H9 (cell line): ENCODE data around the gene PROK1. TPM values are rescaled to one million over a fixed set of nuclear protein-coding genes. Genes with fewer than 3 reads are reported as not detected.

Source experiments
- DNase-seq: peaks from one replicate; pipeline ENCODE4 v3.0.0-alpha.2; 2017
- H2AFZ ChIP-seq: one replicate; pipeline ENCODE4 v1.6.1; 2013; ENCODE audit warnings: mild to moderate bottlenecking, low read length, control low read depth, moderate library complexity
- H2AK5ac ChIP-seq: 2 replicates; pipeline ENCODE4 v1.6.1; 2013; ENCODE audit warnings: low read length, control low read depth, mixed read lengths; ENCODE audit not compliant: insufficient read length
- H2BK120ac ChIP-seq: one replicate; pipeline ENCODE4 v1.6.1; 2013; ENCODE audit warnings: low read depth, mild to moderate bottlenecking, low read length, control low read depth, inconsistent platforms; ENCODE audit not compliant: poor library complexity, severe bottlenecking
- H2BK12ac ChIP-seq: 2 replicates; pipeline ENCODE4 v1.6.1; 2013; ENCODE audit warnings: low read length, control low read depth, mixed read lengths, low read depth; ENCODE audit not compliant: insufficient read length
- H2BK15ac ChIP-seq: 2 replicates; pipeline ENCODE4 v1.6.1; 2013; ENCODE audit warnings: low read depth, low read length, control low read depth
- H2BK20ac ChIP-seq: one replicate; pipeline ENCODE4 v1.6.1; 2013; ENCODE audit warnings: low read depth, mild to moderate bottlenecking, low read length, control low read depth, inconsistent platforms; ENCODE audit not compliant: poor library complexity, severe bottlenecking
- H2BK5ac ChIP-seq: 2 replicates; pipeline ENCODE4 v1.6.1; 2013; ENCODE audit warnings: low read length, control low read depth, mixed read lengths; ENCODE audit not compliant: insufficient read length
- H3K14ac ChIP-seq: 2 replicates; pipeline ENCODE4 v1.6.1; 2013; ENCODE audit warnings: low read length, control low read depth; ENCODE audit not compliant: insufficient read depth
- H3K18ac ChIP-seq: 2 replicates; pipeline ENCODE4 v1.6.1; 2013; ENCODE audit warnings: low read depth, mild to moderate bottlenecking, mixed read lengths, low read length, control low read depth; ENCODE audit not compliant: insufficient read length
- H3K23ac ChIP-seq: 2 replicates; pipeline ENCODE4 v1.6.1; 2013; ENCODE audit warnings: low read length, control low read depth, mixed read lengths, low read depth; ENCODE audit not compliant: insufficient read length
- H3K23me2 ChIP-seq: 2 replicates; pipeline ENCODE4 v1.6.1; 2013; ENCODE audit warnings: low read depth, mild to moderate bottlenecking, mixed read lengths, low read length, control low read depth; ENCODE audit not compliant: insufficient read length, poor library complexity, severe bottlenecking
- H3K27ac ChIP-seq: 2 replicates; pipeline ENCODE4 v1.5.1; 2013; ENCODE audit warnings: low read length, control low read depth, mixed read lengths, low read depth; ENCODE audit not compliant: insufficient read length
- H3K27me3 ChIP-seq: 2 replicates; pipeline ENCODE4 v1.6.1; 2013; ENCODE audit warnings: low read length, control low read depth, inconsistent platforms; ENCODE audit not compliant: insufficient read depth
- H3K4ac ChIP-seq: 2 replicates; pipeline ENCODE4 v1.6.1; 2013; ENCODE audit warnings: low read depth, mild to moderate bottlenecking, control low read depth, inconsistent platforms, low read length, moderate library complexity
- H3K4me1 ChIP-seq: 2 replicates; pipeline ENCODE4 v1.6.1; 2013; ENCODE audit warnings: low read length, control low read depth, inconsistent platforms; ENCODE audit not compliant: insufficient read depth
- H3K4me2 ChIP-seq: 2 replicates; pipeline ENCODE4 v1.6.1; 2013; ENCODE audit warnings: low read length, control low read depth, mixed read lengths; ENCODE audit not compliant: insufficient read length, insufficient read depth
- H3K56ac ChIP-seq: 2 replicates; pipeline ENCODE4 v1.6.1; 2013; ENCODE audit warnings: low read depth, mild to moderate bottlenecking, mixed read lengths, low read length, control low read depth; ENCODE audit not compliant: insufficient read length
- H3K79me1 ChIP-seq: 2 replicates; pipeline ENCODE4 v1.6.1; 2013; ENCODE audit warnings: low read depth, mild to moderate bottlenecking, moderate library complexity, low read length, control low read depth, inconsistent platforms; ENCODE audit not compliant: insufficient read depth, poor library complexity, severe bottlenecking
- H3K79me2 ChIP-seq: 2 replicates; pipeline ENCODE4 v1.6.1; 2013; ENCODE audit warnings: low read length, control low read depth, inconsistent platforms; ENCODE audit not compliant: insufficient read depth
- H3K9ac ChIP-seq: 2 replicates; pipeline ENCODE4 v1.6.1; 2013; ENCODE audit warnings: low read length, control low read depth, mixed read lengths; ENCODE audit not compliant: insufficient read length; ENCODE audit errors: extremely low read depth
- H3K9me3 ChIP-seq: one replicate; pipeline ENCODE4 v1.6.1; 2013; ENCODE audit warnings: low read depth, low read length, inconsistent platforms; ENCODE audit not compliant: control insufficient read depth
- H3T11ph ChIP-seq: one replicate; pipeline ENCODE4 v1.6.1; 2013; ENCODE audit warnings: mild to moderate bottlenecking, low read length, control low read depth, inconsistent platforms
- H4K20me1 ChIP-seq: one replicate; pipeline ENCODE4 v1.6.1; 2013; ENCODE audit not compliant: control insufficient read depth, insufficient read length, insufficient read depth
- H4K5ac ChIP-seq: 2 replicates; pipeline ENCODE4 v1.6.1; 2013; ENCODE audit warnings: low read depth, mild to moderate bottlenecking, mixed read lengths, low read length, control low read depth; ENCODE audit not compliant: insufficient read length
- H4K8ac ChIP-seq: replicated peaks from 2 replicates; pipeline ENCODE4 v1.6.1; 2013; ENCODE audit warnings: low read length, control low read depth, mixed read lengths, low read depth; ENCODE audit not compliant: insufficient read length
- H4K91ac ChIP-seq: 2 replicates; pipeline ENCODE4 v1.6.1; 2013; ENCODE audit warnings: low read depth, mild to moderate bottlenecking, moderate library complexity, mixed read lengths, low read length, control low read depth; ENCODE audit not compliant: insufficient read length
- H3K27ac Mint-ChIP-seq, 3 experiments: 2 replicates in 2 of 3; 3 replicates in 1 of 3; pipeline ENCODE4 v1.8.0; 2020 to 2021; ENCODE audit warnings: mixed read lengths in 3 of 3, mild to moderate bottlenecking in 1 of 3, moderate library complexity in 1 of 3
- H3K27me3 Mint-ChIP-seq: 2 replicates; pipeline ENCODE4 v1.8.0; 2021; ENCODE audit warnings: low read depth, mild to moderate bottlenecking, moderate library complexity, mixed read lengths
- H3K36me3 Mint-ChIP-seq, 3 experiments: 2 replicates in 2 of 3; 3 replicates in 1 of 3; pipeline ENCODE4 v1.8.0; 2020 to 2021; ENCODE audit warnings: low read depth in 3 of 3, mixed read lengths in 3 of 3; ENCODE audit not compliant: insufficient read depth in 1 of 3
- H3K4me1 Mint-ChIP-seq, 2 experiments: 2 replicates each; pipeline ENCODE4 v1.8.0; 2020; ENCODE audit warnings: mixed read lengths in 2 of 2
- H3K4me3 Mint-ChIP-seq, 2 experiments: 2 replicates in 1 of 2; 3 replicates in 1 of 2; pipeline ENCODE4 v1.8.0; 2020 to 2021; ENCODE audit warnings: mild to moderate bottlenecking in 2 of 2, mixed read lengths in 2 of 2, moderate library complexity in 1 of 2
- H3K9me3 Mint-ChIP-seq, 2 experiments: 2 replicates in 1 of 2; 3 replicates in 1 of 2; pipeline ENCODE4 v1.8.0; 2020; ENCODE audit warnings: mild to moderate bottlenecking in 2 of 2, mixed read lengths in 2 of 2, moderate library complexity in 1 of 2
- WGBS: extraction: QIAGEN DNeasy Blood & Tissue Kit; methylation state at CpG from one replicate; pipeline ENCODE4 v1.1.7; 2013; ENCODE audit warnings: missing lambda C conversion rate, low lambda C conversion rate, mixed read lengths; ENCODE audit not compliant: insufficient read length; ENCODE audit errors: extremely low coverage; 5-methylcytosine and 5-hydroxymethylcytosine counted together
- total RNA-seq: library from RNA; stranded (reverse); gene quantifications from 2 replicates; pipeline ENCODE4 v1.2.1, GENCODE V29; 2021
- TF ChIP-seq, protein P1 (sequence below): fragments of 200-600 bp; sonication (generic); conservative IDR thresholded peaks from 3 replicates; pipeline ENCODE4 v1.8.0; 2021; ENCODE audit warnings: antibody characterized with exemption, mild to moderate bottlenecking

The PROK1 gene
- total RNA-seq, 1 experiment from 2014 or later, result not detected

DNA sequence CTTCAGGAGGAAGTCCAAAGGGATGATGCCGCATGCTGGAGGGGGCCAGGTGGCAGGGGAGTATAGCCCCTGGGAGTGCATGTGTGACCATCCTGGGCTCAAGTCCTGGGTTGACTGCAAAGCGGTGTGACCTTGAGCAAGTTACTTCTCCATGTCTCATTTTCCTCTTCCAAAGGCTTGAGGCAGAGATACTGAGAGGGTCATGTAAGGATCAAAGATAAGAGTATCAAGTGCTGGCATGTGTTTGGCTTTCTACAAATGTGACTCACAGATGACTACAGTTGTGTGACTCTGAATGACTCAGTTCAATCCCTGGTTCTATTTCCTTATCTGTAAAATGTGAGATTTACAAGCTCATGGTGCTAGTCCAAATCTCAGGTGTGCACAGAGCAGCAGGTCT is 26.1 kb downstream of the PROK1 start:
- no peak overlapping the region for H3K23ac ChIP-seq
- no peak overlapping the region for H4K91ac ChIP-seq
- Mint-ChIP-seq H3K36me3 (no peaks in the 10 kb centered on the region), H3K27ac (no peak overlapping the region), H3K4me1 (peaks cover 26 to 33% of the 10 kb centered on the region in 2 experiments), H3K4me3 (no peak overlapping the region), H3K9me3 (no peaks in the 10 kb centered on the region), H3K27me3 (no peaks in the 10 kb centered on the region)
- no peak overlapping the region for H2BK15ac ChIP-seq
- no peaks in the 10 kb centered on the region for H4K20me1 ChIP-seq
- H2AFZ ChIP-seq, result no peak overlapping the region
- no peak overlapping the region for H3K27ac ChIP-seq
- H2AK5ac ChIP-seq, result no peak overlapping the region
- H3K4me1 ChIP-seq, result no peaks in the 10 kb centered on the region
- H3K9me3 ChIP-seq, result no peaks in the 10 kb centered on the region
- H3T11ph ChIP-seq, result no peak overlapping the region
- DNase-seq, result no peak
- no peak overlapping the region for H3K14ac ChIP-seq
- no CpG with 5 or more reads among the region's 2 CpGs for WGBS
- H3K27me3 ChIP-seq, result no peaks in the 10 kb centered on the region
- H3K56ac ChIP-seq, result no peak overlapping the region
- H2BK20ac ChIP-seq, result no peak overlapping the region
- no peak overlapping the region for H3K18ac ChIP-seq
- no peaks in the 10 kb centered on the region for H3K79me1 ChIP-seq
- no peak overlapping the region for H2BK5ac ChIP-seq
- no peak overlapping the region for H2BK120ac ChIP-seq
- no peaks in the 10 kb centered on the region for H3K23me2 ChIP-seq
- H3K4ac ChIP-seq, result no peak overlapping the region
- TF ChIP-seq, protein P1, sequence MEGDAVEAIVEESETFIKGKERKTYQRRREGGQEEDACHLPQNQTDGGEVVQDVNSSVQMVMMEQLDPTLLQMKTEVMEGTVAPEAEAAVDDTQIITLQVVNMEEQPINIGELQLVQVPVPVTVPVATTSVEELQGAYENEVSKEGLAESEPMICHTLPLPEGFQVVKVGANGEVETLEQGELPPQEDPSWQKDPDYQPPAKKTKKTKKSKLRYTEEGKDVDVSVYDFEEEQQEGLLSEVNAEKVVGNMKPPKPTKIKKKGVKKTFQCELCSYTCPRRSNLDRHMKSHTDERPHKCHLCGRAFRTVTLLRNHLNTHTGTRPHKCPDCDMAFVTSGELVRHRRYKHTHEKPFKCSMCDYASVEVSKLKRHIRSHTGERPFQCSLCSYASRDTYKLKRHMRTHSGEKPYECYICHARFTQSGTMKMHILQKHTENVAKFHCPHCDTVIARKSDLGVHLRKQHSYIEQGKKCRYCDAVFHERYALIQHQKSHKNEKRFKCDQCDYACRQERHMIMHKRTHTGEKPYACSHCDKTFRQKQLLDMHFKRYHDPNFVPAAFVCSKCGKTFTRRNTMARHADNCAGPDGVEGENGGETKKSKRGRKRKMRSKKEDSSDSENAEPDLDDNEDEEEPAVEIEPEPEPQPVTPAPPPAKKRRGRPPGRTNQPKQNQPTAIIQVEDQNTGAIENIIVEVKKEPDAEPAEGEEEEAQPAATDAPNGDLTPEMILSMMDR, result no peak
- H4K8ac ChIP-seq, result no peak overlapping the region
- no peak overlapping the region for H3K9ac ChIP-seq
- no peak overlapping the region for H3K4me2 ChIP-seq
- H3K79me2 ChIP-seq, result no peaks in the 10 kb centered on the region
- no peak overlapping the region for H4K5ac ChIP-seq
- no peak overlapping the region for H2BK12ac ChIP-seq
